ENCODE data around the gene OPRD1. TPM values are rescaled to one million over a fixed set of nuclear protein-coding genes. Genes with fewer than 3 reads are reported as not detected.
"Not testable (repeated sequence)": the region's sequence is repeated elsewhere in the genome, so short reads cannot be mapped to it uniquely, and the experiment has no call there.

The OPRD1 gene
- total and polyA plus RNA-seq, 2 donors: 0.05 TPM

DNA sequence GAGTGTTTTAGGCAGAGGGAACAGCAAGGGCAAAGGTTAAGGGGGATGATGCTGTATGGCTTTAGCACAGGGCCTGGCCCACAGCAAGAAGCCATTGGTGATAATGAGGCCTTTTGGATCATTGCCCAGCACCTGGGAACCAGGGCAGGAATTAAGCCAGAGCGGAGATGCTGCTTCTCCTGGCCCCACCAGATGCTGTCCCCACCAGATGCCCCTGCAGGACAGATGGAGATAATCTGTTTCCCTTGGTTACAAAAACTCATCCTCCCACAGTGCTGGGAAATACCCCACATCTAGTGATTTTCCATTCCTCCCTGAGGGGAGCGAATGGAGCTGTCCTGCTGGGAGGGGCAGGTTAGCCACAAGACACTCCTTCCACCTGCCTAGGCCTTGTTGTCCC, 18.8 kb downstream of the OPRD1 start:
- WGBS: 95% methylated on average over 2 of the region's 2 CpGs
- Histone ChIP-seq H3K9me3 (ENCODE audit: control insufficient read depth in 2 of 2, insufficient read depth in 1 of 2, low read length in 1 of 2) (no peaks in the 10 kb centered on the region), H3K27ac (ENCODE audit: low read depth in 1 of 2, low read length in 1 of 2) (no peak overlapping the region), H3K36me3 (ENCODE audit: control insufficient read depth in 2 of 2, insufficient read depth in 2 of 2, low read length in 1 of 2) (no peaks in the 10 kb centered on the region), H3K4me1 (ENCODE audit: control insufficient read depth in 2 of 2, insufficient read depth in 2 of 2, low read length in 2 of 2) (no peaks in the 10 kb centered on the region), H3K27me3 (ENCODE audit: control insufficient read depth in 2 of 2, insufficient read depth in 1 of 2, low read length in 1 of 2) (no peaks in the 10 kb centered on the region), H3K4me3 (ENCODE audit: low read length in 2 of 2) (no peak overlapping the region)
- no peak for DNase-seq (ENCODE audit: low read depth in 6 of 9, low spot score in 9 of 9)

DNA sequence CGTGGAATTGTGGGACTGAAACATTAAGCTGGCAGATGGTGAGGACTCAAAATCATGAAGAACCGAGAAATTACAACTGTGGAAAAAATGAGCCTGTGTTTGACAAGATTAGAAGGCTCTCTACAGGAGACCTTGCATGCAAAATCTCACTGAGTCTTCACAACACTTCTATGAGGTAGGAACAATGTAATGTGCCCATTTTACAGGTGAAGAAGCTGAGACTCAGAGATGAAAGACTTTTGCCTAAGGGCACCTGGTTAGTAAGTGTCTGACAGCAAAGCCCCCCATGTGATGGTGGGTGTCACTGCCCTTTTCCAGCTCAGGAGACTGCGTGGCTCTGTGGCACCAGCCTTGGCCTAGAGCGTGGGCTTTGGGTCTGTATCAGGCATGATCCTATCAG, 21.0 kb downstream of the OPRD1 start:
- Histone ChIP-seq H3K4me1 (ENCODE audit: control insufficient read depth in 2 of 2, insufficient read depth in 2 of 2, low read length in 2 of 2) (no peaks in the 10 kb centered on the region), H3K9me3 (ENCODE audit: control insufficient read depth in 2 of 2, insufficient read depth in 1 of 2, low read length in 1 of 2) (no peaks in the 10 kb centered on the region), H3K36me3 (ENCODE audit: control insufficient read depth in 2 of 2, insufficient read depth in 2 of 2, low read length in 1 of 2) (no peaks in the 10 kb centered on the region), H3K27me3 (ENCODE audit: control insufficient read depth in 2 of 2, insufficient read depth in 1 of 2, low read length in 1 of 2) (no peaks in the 10 kb centered on the region), H3K4me3 (ENCODE audit: low read length in 2 of 2) (no peak overlapping the region), H3K27ac (ENCODE audit: low read depth in 1 of 2, low read length in 1 of 2) (no peak overlapping the region)
- no peak for DNase-seq (ENCODE audit: low read depth in 6 of 9, low spot score in 9 of 9)
- 94% methylated on average over 4 of the region's 4 CpGs for WGBS

DNA sequence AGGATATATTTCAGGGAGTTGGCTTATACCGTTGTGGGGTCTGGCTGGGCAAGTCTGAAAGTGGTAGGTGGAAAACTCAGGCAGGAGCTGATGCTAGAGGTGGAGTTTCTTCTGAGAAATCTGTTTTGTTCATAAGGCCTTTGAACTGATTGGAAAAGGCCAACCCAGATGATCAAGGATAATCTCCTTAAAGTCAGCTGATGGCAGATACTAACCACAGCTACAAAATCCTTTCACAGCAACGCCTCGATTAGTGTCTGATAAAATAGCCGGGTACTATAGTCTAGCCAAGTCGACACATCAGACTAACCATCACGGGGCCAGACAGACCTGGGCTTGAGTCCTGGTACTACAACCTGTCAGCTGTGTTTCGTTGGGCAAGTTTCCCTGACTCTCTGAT, 21.4 kb downstream of the OPRD1 start:
- Histone ChIP-seq H3K27ac (ENCODE audit: low read depth in 1 of 2, low read length in 1 of 2) (no peak overlapping the region), H3K36me3 (ENCODE audit: control insufficient read depth in 2 of 2, insufficient read depth in 2 of 2, low read length in 1 of 2) (no peaks in the 10 kb centered on the region), H3K4me1 (ENCODE audit: control insufficient read depth in 2 of 2, insufficient read depth in 2 of 2, low read length in 2 of 2) (no peaks in the 10 kb centered on the region), H3K27me3 (ENCODE audit: control insufficient read depth in 2 of 2, insufficient read depth in 1 of 2, low read length in 1 of 2) (peaks cover 0 to under 1% of the 10 kb centered on the region in 2 donors), H3K9me3 (ENCODE audit: control insufficient read depth in 2 of 2, insufficient read depth in 1 of 2, low read length in 1 of 2) (no peaks in the 10 kb centered on the region), H3K4me3 (ENCODE audit: low read length in 2 of 2) (no peak overlapping the region)
- 95% methylated on average over 7 of the region's 7 CpGs for WGBS
- DNase-seq (ENCODE audit: low read depth in 6 of 9, low spot score in 9 of 9): no peak

DNA sequence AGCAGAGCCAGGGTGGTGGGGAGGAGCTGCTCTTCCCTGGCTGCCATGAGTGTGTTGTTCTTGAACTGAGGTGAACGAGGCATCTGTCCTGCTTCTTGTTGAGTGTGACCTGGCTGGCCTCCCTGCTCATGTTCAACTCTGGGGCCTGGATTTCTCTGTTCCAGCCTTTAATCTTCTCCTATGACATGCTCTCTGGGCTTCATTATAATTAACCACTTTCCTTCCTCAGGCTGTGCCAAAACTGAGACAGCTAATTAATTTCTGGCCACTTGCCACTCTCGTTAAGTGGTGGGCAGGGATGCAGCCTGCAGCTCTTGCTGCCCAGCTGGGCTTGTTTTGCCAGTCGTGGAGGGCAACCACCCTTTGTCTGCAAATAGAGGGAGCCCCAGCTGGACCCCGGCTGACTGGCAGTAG, 23.3 kb downstream of the OPRD1 start:
- 64% methylated on average over 4 of the region's 4 CpGs for WGBS

DNA sequence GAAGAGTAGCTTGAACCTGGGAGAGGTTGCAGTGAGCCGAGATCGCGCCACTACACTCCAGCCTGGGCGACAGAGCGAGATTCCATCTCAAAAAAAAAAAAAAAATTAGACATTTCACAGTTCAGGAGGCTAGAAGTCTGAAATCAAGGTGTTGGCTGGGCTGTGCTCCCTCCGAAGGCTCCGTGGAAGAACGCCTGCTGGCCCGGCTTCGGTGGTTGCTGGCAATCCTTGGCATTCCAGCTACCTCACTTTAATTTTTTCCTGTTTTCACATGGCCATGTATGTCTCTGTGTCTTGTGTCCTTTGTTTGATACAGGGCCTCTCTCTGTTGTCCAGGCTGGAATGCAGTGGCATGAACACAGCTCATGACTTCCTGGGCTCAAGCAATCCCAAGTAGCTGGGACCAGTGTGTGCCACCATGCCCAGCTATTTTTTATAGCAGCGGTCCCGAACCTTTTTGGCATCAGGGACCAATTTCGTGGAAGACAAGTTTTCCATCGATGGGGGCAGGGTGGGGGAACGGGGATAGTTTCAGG, 24.5 kb downstream of the OPRD1 start:
- Histone ChIP-seq H3K9me3 (ENCODE audit: control insufficient read depth in 2 of 2, insufficient read depth in 1 of 2, low read length in 1 of 2) (no peaks in the 10 kb centered on the region), H3K36me3 (ENCODE audit: control insufficient read depth in 2 of 2, insufficient read depth in 2 of 2, low read length in 1 of 2) (no peaks in the 10 kb centered on the region), H3K4me1 (ENCODE audit: control insufficient read depth in 2 of 2, insufficient read depth in 2 of 2, low read length in 2 of 2) (no peaks in the 10 kb centered on the region), H3K27me3 (ENCODE audit: control insufficient read depth in 2 of 2, insufficient read depth in 1 of 2, low read length in 1 of 2) (peaks cover 0 to 5% of the 10 kb centered on the region in 2 donors), H3K27ac (ENCODE audit: low read depth in 1 of 2, low read length in 1 of 2) (no peak overlapping the region), H3K4me3 (ENCODE audit: low read length in 2 of 2) (no peak overlapping the region)
- no peak for DNase-seq (ENCODE audit: low read depth in 6 of 9, low spot score in 9 of 9)
- 98% methylated on average over 15 of the region's 15 CpGs for WGBS

More for the DNA sequence above, 23.3 kb downstream of the OPRD1 start:
- Histone ChIP-seq H3K36me3 (ENCODE audit: control insufficient read depth in 2 of 2, insufficient read depth in 2 of 2, low read length in 1 of 2) (no peaks in the 10 kb centered on the region), H3K9me3 (ENCODE audit: control insufficient read depth in 2 of 2, insufficient read depth in 1 of 2, low read length in 1 of 2) (no peaks in the 10 kb centered on the region), H3K4me1 (ENCODE audit: control insufficient read depth in 2 of 2, insufficient read depth in 2 of 2, low read length in 2 of 2) (no peaks in the 10 kb centered on the region), H3K4me3 (ENCODE audit: low read length in 2 of 2) (no peak overlapping the region), H3K27me3 (ENCODE audit: control insufficient read depth in 2 of 2, insufficient read depth in 1 of 2, low read length in 1 of 2) (peaks cover 0 to 5% of the 10 kb centered on the region in 2 donors), H3K27ac (ENCODE audit: low read depth in 1 of 2, low read length in 1 of 2) (no peak overlapping the region)
- no peak for DNase-seq (ENCODE audit: low read depth in 6 of 9, low spot score in 9 of 9)

DNA sequence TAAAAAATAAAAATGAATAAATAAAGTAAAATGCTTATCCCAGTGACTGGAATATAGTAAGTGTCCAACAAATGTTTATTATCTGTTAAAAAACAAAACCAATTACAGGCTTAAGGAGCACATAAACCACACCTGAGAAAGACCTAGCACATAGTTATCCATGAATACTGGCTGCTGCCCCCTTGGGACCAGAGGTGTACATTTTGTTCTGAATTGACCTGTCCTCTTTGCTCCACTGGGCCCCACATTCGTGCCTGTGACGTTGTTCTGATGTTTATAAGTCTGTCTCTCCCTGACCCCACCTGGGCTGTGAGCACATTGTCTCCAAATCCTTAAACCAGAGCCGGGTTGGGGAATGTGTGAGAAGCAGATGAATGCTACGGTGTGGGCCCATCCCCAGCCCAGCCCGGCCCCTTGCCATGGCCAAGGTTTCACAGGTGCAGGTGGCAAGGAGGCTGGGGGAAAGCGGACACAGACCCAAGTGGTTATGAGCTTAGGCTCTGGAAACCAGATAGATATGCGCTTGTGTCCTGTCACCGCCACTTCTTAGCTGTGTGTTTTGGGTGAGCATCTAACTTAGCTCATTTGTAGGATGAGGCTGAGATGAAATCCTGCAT, 29.1 kb downstream of the OPRD1 start:
- H3K9me3 ChIP-seq (ENCODE audit: control insufficient read depth in 2 of 2, insufficient read depth in 1 of 2, low read length in 1 of 2): no peaks in the 10 kb centered on the region
- H3K27me3 ChIP-seq (ENCODE audit: control insufficient read depth in 2 of 2, insufficient read depth in 1 of 2, low read length in 1 of 2): peaks cover 0 to 5% of the 10 kb centered on the region in 2 donors
- H3K4me1 ChIP-seq (ENCODE audit: control insufficient read depth in 2 of 2, insufficient read depth in 2 of 2, low read length in 2 of 2): no peaks in the 10 kb centered on the region
- no peak overlapping the region for H3K4me3 ChIP-seq (ENCODE audit: low read length in 2 of 2)
- no peak overlapping the region for H3K27ac ChIP-seq (ENCODE audit: low read depth in 1 of 2, low read length in 1 of 2)
- no peak for DNase-seq (ENCODE audit: low read depth in 6 of 9, low spot score in 9 of 9)
- no peaks in the 10 kb centered on the region for H3K36me3 ChIP-seq (ENCODE audit: control insufficient read depth in 2 of 2, insufficient read depth in 2 of 2, low read length in 1 of 2)
- 95% methylated on average over 8 of the region's 8 CpGs for WGBS

DNA sequence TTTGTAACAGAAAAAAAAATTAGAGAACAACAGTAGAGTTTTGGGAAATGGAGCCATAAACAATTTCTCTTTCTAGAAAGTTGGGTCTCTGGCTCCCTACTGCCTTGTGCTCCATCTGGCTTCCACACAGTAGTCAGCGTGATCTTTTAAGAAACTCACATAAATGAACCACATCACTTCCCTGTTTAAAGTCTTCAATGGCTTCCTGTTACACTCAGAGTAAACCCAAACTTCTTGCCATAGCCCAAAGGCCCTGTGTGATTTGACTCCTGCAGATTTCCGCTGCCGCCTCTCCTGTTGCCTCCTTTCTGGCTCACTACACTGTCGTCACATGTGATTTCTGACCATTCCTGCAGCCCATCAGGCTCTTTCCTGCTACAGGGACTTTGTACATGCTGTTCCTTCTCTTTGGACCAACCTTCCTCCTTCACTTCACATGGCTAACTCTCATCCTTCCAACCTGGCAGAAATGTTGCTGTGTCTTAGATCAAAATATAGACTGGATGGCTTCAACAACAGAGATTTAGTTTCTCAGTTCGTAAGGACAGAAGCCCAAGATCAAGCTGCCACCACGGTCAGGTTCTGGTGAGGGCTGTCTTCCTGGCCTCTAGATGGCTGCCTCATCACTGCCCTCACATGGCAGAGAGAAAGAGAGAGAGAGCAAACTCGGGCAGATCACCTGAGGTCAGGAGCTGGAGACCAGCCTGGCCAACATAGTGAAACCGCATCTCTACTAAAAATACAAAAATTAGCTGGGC, 34.0 kb downstream of the OPRD1 start:
- Histone ChIP-seq H3K27me3 (ENCODE audit: control insufficient read depth in 2 of 2, insufficient read depth in 1 of 2, low read length in 1 of 2) (no peaks in the 10 kb centered on the region), H3K4me1 (ENCODE audit: control insufficient read depth in 2 of 2, insufficient read depth in 2 of 2, low read length in 2 of 2) (no peaks in the 10 kb centered on the region), H3K4me3 (ENCODE audit: low read length in 2 of 2) (no peak overlapping the region), H3K27ac (ENCODE audit: low read depth in 1 of 2, low read length in 1 of 2) (no peak overlapping the region), H3K36me3 (ENCODE audit: control insufficient read depth in 2 of 2, insufficient read depth in 2 of 2, low read length in 1 of 2) (no peaks in the 10 kb centered on the region), H3K9me3 (ENCODE audit: control insufficient read depth in 2 of 2, insufficient read depth in 1 of 2, low read length in 1 of 2) (no peaks in the 10 kb centered on the region)
- peak in 2 of 9 donors; percentile 10 to 34 for DNase-seq (ENCODE audit: low read depth in 6 of 9, low spot score in 9 of 9)
- WGBS: 78% methylated on average over 8 of the region's 8 CpGs

DNA sequence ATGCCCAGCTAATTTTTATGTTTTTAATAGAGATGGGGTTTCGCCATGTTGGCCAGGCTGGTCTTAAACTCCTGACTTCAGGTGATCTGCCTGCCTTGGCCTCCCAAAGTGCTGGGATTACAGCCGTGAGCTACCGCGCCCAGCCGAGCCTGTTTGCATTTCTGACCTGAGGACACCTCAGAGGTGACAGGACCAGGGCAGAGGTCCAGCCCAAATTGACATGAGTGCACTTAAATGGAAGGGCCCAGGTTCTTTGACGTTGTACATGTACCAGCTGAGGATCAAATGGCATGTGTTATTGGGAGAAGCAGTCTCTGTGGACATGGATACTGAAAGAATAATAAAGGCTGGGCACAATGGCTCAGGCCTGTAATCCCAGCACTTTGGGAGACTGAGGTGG, 35.2 kb downstream of the OPRD1 start:
- 96% methylated on average over 6 of the region's 6 CpGs for WGBS
- not testable (repeated sequence) for H3K27ac ChIP-seq (ENCODE audit: low read depth in 1 of 2, low read length in 1 of 2)

DNA sequence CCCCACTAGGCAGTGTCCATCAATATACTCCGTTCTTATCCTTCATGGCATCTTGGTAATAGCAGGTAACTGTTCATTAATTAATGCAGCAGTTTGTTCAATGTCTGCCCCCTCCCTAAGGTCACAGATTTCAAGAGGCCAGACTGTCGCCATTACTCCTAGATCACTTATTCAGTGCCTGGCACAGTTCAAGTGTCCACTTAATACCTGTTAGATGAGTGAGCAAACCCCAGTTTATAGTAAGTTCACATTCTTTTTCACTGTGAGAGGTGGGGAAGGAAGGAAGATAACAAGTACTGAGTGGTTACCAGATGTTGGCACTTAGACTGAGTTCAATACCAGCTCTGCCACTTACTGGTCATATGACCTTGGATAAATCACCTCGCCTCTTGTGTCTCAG, 36.4 kb downstream of the OPRD1 start:
- Histone ChIP-seq H3K36me3 (ENCODE audit: control insufficient read depth in 2 of 2, insufficient read depth in 2 of 2, low read length in 1 of 2) (no peaks in the 10 kb centered on the region), H3K9me3 (ENCODE audit: control insufficient read depth in 2 of 2, insufficient read depth in 1 of 2, low read length in 1 of 2) (no peaks in the 10 kb centered on the region), H3K4me1 (ENCODE audit: control insufficient read depth in 2 of 2, insufficient read depth in 2 of 2, low read length in 2 of 2) (no peaks in the 10 kb centered on the region), H3K27ac (ENCODE audit: low read depth in 1 of 2, low read length in 1 of 2) (no peak overlapping the region), H3K27me3 (ENCODE audit: control insufficient read depth in 2 of 2, insufficient read depth in 1 of 2, low read length in 1 of 2) (no peaks in the 10 kb centered on the region), H3K4me3 (ENCODE audit: low read length in 2 of 2) (no peak overlapping the region)
- 97% methylated on average over 3 of the region's 3 CpGs for WGBS
- no peak for DNase-seq (ENCODE audit: low read depth in 6 of 9, low spot score in 9 of 9)

More for the DNA sequence above, 35.2 kb downstream of the OPRD1 start:
- H3K36me3 ChIP-seq (ENCODE audit: control insufficient read depth in 2 of 2, insufficient read depth in 2 of 2, low read length in 1 of 2); H3K9me3 ChIP-seq (ENCODE audit: control insufficient read depth in 2 of 2, insufficient read depth in 1 of 2, low read length in 1 of 2); H3K4me3 ChIP-seq (ENCODE audit: low read length in 2 of 2); H3K4me1 ChIP-seq (ENCODE audit: control insufficient read depth in 2 of 2, insufficient read depth in 2 of 2, low read length in 2 of 2); DNase-seq (ENCODE audit: low read depth in 6 of 9, low spot score in 9 of 9); H3K27me3 ChIP-seq (ENCODE audit: control insufficient read depth in 2 of 2, insufficient read depth in 1 of 2, low read length in 1 of 2): not testable (repeated sequence)

Data from thymus (tissue), 11 donors.